Colon (tissue), 2 donors: ENCODE results near the gene TESMIN.

Source experiments
- FAIRE-seq: peaks from 2 replicates; lab custom pipeline; 2012; peaks lifted over from hg19 to GRCh38; lab: Jason Lieb, UNC
- donor health status: control.
- donor health status: control.

TESMIN gene

DNA sequence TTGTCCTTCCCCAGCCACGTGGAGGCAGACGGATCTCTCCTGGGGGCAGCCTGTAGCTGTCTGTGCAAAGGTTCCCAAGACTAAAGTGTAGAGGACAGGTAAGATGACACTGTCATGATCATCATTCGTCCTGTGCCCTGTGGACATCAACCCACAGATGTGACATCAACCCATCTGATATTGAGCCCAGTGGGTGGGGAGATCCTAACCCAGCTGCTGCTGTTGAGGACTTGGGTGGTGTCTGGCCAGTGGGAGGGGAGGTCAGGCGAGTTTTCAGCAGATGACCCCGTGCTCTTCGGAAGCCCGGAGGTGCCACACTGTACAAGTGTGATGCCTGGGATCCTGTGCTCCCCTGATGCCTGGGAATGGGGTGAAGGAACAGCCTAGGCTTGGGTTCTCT, 68.2 kb downstream of the TESMIN start:
- FAIRE-seq, result no peak

DNA sequence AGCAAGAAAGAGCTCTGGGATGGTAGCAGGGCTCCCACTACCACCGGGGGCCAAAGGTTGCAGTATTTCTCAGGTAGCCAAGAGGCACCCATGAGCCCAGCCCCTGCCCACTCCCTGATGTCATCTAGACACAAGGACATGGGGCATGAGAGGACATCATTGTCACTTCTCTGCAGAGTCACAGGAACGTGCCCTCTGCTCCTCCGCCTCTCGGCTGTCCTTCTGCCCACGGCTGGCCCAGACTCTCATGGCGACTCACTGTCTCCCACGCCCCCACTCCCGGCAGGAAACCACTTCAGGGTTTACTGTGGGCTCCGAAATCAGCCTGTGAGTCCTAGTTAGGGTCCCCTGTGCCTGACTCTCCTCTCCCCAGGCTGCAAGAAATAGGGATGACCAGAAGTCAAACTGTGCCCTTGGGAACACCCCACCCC, 68.8 kb downstream of the TESMIN start:
- FAIRE-seq, result no peak

DNA sequence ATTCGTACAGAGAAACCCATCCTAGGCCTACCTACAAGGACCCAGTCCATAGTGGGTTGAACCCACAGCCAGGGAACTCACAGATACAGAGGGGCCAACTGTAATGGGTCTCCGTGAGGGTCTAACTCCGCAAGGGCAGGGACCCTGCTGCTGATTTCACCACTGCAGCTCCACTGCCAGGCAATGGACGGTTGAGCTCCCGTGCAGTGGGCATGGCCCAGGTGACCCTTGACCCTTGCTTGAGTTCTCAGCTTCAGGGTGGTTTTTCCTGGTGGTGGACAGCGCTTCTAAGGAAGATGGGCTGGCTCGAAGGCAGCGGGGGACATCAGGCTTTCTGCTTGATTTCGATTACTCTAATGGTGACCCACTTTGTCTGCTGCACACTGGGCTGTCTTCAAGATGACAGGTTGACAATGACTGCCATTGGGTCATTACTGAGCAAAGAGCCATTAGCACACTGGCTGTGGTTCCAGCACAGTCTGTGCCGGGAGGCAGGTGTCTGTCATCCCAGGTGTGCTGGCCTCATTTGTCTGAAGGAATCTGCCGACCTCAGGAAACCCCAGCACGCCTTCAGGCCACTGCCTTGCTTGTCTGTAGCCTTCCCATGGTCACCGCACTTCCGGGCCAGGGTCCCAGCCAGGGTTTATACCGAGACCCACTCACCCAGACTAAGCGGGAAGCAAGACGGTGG, 70.6 kb downstream of the TESMIN start:
- FAIRE-seq, result no peak

DNA sequence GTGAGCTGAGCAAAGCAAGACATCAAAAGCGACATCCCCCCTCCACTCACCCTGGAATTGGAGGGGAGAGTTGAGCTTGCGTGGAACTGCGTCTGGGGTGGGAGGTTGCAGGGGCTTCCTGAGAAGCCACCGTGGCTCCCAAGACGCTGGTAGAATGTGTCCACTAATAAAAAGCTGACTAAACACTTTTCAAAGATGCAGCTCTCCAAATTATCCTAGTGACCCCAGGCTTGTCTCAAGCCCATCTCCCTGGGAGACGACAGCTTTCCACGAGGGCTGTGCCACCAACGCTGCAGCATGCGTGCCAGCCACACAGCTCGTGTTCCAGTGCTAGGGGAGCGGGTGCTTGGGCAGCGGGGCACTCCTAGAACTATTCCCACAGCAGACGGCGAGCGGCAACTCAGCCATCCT, 73.3 kb downstream of the TESMIN start:
- no peak for FAIRE-seq

DNA sequence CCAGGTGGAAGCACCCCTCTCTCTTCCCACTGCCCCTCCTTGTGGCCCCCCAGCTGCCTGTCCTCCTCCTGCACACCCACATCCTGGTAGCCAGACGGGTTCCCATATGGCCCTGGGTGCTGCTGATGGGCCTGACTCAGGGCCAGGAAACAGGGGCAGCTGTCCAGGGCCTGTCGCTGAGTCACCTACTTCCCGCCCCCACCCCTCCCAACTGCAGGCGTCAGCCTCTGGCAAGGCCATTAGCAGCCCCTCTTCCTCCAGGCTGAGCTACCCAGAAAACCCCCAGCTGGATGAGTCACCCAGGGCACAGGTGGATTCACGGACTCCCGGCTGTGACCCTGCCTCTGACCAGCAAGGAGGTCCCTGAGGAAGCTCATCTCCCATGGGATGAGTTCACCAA, 73.9 kb downstream of the TESMIN start:
- no peak for FAIRE-seq

DNA sequence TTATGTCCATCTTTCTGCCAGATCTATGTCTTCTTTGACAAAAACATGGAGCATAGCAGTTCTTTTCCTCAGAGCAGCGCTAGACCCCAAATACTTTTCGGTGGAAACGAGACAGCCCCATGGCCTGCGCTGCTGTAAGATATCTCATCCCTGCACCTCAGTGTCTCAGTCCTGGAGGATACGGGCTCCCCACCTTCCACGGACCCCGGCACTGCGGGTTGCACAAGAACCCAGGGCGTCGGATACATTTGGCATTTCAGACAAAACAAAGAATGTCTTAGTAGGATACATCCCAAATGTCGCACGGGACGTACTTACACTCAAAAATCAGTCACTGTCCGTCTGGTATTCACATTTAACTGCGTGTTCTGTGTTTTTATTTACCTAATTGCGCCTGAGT, 76.9 kb downstream of the TESMIN start:
- no peak for FAIRE-seq

DNA sequence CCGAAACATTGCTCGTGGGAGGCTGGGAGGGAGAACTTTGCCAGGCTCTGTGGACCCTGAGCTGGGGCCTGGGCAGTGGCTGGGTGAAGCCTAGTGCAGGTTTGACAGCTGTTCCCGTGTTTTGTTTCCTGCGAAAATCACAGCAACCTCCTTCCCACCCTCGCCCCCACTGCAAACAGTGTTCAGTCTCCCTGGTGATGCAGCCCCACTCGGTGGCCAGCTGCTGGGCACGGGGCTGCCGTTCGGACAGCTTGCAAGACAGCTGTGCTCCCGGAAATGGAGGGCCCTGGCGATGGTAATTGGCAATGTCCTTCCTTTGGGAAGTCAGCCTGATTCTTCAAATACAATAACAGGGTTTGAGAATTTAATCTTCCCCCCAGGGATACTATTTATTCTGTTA, 77.3 kb downstream of the TESMIN start:
- FAIRE-seq, result no peak

DNA sequence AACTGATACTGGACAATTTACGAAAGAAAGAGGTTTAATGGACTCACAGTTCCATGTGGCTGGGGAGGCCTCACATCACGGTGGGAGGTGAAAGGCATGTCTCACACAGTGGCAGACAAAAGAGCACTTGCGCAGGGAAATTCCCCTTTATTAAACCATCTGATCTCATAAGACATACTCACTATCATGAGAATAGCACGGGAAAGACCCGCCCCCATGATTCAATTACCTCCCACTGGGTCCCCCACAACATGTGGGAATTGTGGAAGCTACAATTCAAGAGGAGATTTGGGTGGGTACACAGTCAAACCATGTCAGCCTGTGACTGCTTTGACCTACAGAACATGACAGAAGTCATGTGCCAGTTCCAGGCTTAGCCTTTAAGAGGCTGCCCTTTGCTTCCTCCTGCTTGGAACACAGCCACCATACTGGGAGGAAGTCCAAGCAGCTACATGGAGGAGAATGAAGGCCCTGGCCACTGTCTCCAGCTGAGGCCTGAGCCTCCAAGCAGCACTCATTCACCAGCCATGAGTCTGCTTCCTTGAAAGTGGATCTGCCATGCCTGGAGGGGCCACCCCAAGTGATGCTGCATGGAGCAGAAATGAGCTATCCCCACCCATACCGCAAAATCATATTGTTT, 77.9 kb downstream of the TESMIN start:
- FAIRE-seq, result no peak

DNA sequence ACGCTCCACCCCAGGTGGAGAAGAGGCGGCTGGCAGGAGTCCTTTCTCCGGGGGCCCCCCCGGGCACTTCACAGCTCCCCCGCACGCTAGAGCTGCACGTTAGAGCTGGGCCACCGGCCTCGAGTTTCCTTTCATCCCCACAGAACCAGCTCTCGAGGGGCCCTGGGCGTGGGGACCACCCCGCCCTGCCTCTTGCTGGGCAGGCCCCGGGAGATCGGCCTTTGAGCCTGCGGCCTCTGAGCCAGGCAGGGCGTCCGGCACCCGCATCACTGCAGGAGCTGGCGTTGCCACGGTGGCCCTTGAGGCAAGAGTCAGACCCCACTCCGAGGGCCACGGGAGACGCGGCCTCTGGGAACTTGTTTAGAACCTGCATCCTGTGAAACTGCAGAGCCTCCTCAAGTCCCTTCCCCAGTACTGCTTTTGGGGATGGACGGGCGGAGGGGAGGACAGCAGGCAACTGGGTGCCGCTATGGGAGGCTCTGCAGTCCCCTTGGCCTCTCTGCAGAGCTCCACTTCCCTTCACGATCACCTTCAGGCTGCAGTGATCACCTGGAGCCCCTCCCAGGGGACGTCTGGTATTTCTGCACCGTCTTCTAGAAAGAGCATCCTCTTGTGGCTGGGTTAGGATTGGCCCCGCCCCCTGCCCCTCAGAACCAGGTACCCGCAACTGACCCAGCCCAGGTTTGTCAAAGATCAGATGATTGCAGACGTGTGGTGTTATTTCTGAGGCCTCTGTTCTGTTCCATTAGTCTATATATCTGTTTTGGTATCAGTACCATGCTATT, 80.9 kb downstream of the TESMIN start:
- no peak for FAIRE-seq

DNA sequence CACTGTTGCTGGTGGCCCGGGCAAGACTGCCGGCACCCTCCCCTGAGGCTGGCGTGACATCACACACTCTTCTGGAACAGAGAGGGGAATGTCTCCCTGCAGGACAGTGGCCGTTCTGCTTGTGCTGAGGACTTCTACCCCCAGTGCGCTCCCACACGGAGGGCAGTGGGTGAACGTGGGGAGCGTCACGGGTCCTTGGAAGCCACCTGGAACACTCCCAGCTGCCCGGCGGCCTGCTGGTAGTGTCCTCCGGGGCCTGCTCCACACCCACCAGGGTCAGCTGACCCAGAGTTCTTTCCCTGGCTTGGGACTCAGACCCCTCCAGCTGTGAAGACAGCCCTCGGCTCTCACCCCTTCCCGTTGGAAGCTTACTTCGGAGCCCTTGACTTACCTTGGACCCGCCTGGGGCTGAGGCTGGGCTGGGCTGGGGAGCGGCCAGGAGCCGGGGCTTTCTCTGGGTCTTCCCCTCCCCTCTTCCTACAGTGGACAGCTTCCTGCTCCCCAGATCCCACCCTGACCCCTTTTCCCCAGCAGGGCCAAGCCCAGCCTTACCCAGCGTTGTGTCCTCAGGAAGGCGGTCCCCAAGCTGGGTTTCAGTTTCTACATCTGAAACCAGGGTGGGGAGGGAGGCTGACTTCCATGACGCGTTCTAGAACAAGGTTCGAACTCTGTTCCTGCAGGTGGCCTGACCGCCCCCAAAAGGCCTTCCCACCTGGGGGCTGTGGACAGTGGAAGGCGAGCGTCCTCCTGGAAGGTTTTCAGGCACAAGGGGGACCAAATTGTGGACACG, 81.8 kb downstream of the TESMIN start:
- FAIRE-seq, result no peak

DNA sequence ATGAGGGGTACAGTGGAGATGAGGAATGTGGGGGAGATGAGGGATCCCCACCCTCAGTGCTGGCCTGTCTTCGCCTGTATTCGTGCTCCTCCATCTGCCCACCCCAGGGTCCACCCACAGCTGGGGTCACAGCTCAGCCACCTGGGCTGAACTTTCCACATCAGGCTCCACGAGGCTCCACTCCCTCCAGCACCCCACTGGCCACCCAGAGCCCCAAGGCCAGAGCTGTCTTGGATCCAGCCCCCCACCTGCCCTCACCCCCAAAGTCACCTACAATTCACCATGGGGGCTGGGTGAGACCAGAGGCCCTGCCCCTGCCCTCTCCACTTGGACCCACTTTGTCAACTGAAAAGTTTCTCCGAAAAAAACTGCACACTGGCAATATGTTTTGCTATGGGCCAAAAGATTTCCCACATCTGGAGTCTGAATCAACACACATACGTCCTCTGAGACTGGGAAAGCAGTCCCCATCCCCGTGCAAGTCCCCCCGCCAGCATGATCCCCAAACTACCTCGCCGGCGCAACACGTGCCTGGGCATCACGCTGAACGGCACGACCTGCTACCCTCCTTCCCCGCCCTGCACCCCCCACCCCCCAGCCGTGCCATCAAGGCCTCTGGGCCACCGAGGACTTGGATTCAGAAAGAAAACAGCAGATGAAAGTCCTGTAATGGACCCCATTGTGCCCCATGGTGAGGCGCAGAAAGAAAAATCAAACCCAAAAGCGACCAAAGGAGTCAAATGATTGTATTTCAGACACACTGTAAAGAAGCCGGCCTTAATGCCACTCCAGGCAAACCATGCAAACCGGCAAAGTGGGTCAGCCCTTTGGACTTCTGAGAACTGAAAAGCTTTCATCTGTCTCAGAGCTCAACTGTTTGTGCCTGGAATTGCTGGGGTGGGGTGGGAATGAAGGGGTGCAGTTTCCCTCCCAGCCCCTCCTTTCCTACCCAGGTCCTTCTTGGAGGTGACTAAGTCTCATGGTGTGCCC, 83.5 kb downstream of the TESMIN start:
- FAIRE-seq, result no peak

DNA sequence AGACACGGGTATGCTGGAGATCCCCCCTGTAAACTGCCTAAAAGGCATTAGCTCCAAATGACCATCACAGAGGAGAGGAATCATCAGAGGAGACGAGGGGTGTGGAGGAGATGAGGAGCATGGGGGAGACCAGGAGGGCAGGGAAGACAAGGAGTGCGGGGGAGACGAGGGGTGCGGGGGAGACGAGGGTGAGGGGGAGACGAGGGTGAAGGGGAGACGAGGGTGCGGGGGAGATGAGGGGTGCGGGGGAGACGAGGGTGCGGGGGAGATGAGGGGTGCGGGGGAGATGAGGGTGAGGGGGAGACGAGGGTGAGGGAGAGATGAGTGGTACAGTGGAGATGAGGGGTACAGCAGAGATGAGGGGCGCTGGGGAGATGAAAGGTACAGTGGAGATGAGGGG, 84.5 kb downstream of the TESMIN start:
- FAIRE-seq, result no peak

DNA sequence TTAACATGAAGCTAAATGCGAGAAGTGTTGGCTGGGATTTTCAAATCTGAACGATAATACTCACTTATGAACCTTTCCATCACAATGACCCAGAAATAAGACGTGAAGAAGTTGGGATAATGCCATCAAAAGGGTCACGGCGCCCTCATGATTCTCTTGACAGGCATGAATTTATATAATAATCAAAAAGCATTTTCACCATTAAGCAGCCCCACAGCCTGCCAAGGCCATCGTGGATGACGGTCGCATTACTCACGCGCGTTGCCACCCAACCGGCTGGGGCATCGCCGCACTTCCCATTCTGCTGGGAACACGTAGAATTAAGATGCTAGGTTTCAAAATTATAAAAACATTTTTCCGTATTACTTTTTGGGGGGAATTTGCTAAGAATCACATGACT, 85.9 kb downstream of the TESMIN start:
- FAIRE-seq, result no peak

DNA sequence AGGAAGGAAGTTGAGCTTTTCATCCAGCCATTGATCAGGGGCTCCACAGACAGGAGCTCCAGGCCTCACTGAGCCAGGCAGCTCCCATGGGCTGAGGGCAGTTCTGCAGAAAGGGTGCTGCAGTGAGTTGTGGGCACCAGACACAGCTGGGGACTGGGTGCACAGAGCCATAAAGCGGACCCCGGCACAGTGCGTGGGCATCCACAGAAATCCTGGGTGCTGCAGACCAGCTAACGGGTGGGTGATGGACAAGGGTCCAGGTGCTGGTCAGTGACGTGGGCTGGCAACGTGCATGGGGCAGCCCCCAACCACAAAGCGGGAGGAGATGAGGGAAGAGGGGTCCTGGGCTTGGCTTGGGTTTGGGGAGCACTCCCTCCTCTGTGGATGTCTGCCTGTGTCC, 86.4 kb downstream of the TESMIN start:
- no peak for FAIRE-seq

DNA sequence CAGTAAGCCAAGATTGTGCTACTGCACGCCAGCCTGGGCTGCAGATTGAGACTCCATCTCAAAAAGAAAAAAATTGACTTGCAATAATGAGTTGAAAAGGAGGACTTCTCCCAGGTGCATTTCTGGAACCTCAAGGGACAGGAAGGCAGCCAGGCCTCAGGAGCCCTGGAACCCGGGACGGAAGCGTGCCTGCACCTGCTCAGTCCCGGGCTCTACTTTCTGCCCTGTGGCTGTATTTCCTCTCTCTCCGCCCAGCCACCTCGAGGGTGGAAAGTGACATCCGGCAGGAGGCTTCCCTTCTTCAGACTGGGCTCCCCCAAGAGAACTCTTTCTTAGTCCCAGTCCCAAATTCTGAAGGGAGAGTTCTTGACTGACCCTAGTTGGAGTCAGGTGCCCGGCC, 87.2 kb downstream of the TESMIN start:
- FAIRE-seq, result no peak

DNA sequence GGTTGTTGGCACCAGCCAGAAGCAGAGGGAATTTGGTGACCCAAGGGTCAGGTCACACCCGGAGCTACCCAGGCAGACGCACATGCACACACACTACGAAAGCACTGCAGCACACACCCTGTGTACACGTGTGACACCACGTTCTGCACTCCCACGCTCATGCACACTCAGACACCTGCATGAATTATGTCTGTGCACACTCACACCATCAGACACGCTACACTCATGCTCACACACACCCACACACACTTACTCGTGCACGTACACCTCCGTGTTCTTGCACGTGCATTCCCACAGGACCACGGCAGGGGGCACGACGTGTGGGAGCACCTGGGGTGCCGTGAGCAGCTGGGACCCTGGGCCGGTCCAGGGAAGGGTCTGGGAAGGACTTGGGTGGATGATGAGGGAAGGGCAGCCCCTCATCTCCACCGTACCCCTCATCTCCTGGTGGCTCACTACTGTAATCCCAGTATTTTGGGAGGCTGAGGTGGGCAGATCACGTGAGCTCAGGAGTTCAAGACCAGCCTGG, 87.8 kb downstream of the TESMIN start:
- FAIRE-seq, result no peak

DNA sequence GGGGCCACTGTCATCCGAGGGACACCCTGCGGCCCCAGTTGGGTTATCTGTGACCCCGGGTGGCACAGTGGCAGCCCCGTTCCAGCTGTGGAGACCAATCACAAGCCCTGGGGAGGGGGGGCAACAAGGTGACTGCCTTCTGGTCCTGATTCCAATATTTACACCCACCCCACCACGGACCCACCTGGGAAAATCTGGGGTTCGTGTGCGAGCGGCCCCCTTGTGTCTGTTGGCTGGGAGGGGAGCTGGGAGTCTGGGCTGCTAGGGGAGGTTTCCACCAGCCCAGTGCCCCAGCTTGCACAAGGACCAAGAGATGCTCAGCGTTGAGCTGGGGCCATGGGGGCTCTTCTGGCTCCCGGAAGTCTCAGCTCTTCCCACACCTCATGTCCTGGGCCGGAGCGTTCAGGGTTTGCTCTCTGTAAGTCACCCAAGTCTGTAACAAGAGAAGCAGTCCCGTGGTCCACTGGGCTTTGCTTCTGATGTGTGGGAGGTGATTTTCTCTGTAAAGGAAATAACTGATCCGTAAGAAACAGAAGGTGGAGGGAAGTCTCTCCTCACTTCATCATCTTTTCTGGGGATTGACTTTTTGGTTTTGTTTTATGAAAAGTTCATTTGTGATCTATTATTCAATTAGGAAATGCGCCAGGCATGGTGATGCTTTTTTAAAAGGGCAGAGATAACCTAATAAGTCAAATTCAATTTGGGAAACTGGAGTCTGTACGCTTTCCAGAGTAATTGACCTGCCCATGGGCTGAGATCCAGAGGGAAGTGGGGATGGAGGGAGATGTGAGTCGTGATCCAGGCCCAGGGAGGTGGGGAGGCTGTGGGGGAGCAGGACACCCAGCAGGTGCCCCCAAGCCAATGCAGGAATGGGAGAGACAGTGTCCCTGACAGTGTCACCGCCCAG, 89.4 kb downstream of the TESMIN start:
- no peak for FAIRE-seq

DNA sequence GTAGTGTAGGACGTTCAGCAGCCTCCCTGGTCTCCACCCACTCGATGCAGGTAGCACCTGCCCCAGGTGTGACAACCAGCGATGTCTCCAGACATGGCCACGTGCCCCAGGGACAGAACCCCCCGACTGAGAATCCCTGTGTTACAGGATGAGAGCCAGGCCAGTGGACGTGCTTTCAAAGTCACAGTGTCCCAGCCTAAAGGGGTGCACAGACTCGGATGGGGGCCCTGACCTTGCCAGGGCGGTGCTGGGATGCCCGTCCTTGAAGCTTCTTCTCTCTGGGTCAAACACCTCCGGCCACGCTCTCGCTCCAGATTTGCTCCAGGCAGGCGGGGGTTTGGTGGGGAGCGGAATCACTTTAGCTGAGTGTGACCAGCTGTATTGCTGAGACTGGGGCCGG, 90.3 kb downstream of the TESMIN start:
- no peak for FAIRE-seq

DNA sequence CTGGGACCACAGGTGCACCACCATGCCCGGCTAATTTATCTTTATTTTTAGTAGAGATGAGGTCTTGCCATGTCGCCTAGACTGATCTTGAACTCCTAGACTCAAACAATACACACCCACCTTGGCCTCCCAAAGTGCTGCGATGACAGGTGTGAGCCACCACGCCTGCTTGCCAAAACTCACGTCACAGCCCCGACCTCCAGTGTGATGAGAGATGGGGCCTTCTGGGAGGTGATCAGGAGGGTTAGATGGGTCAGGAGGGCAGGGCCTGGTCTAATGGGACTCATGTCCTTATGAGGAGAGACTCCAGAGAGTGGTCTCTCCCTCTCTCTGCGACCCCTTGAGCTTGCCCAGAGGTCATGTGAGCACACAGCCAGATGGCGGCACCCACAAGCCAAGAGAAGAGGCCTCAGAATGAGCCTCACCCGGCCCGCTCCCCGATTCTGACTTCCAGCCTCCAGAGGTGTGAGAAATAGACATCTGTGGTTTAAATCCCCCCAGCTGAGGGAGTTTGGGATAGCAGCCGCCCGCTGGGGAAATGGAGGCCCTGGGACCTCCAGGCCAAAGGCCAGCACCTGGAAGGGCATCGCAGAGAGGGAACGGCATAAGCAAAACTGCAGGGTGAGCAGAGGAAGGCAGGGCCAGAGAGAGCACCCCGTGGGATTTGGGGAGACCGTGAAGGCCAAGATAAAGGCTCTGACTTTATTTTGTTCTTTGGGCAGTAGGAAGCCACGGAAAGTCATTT, 91.1 kb downstream of the TESMIN start:
- FAIRE-seq, result no peak
